ENCODE data around the gene MBD3. TPM values are rescaled to one million over a fixed set of nuclear protein-coding genes. Genes with fewer than 3 reads are reported as not detected.

Gene MBD3
- total and polyA plus RNA-seq, 2 experiments from 2014 or later, result 93.3 to 171 TPM

DNA sequence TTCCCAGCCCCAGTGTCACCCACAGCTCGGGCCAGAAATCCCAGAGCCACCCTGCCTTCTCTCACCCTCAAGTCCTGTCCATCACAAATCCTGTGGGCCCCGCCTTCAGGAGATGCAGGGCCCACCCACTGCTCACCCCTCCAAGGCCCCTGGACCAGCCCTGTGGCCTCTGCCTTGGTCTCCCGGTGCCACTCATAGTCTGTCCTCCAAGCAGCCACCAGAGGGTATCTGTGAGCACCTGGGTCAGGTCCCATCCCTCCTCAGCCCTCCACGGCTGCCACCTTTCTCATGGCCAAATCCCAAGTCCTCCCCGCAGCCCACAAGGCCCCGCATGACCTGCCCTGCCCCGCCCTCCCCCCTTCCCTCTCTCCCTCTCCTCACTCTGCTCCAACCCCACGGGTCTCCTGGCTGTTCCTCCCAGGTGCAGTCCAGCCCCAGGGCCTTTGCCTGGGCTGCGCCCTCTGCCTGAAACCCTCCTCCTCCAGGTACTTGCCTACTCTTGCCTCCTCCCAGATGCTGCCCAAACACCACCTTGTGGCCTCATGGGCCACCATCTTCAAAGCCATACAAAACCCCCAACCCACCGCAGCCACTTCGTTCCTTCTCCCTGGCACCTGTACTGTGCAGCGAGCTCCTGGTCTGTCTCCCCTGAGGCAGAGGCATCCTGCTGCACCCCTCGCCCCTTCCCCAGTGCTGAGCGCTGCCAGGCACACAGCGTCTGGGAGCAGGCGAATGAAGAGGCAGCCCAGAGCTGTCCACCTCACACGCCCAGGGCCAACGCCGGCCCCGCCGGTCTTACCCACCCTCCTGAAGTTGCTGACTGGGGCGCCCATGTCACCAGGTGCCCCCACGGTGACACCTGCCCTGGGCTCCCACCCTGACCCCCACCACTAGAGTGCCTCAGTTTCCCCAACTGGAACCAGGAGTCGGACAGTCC, 25.8 kb upstream of the MBD3 start:
- H3K27me3 ChIP-seq, result no peaks in the 10 kb centered on the region
- H3K27ac ChIP-seq, result peak overlapping the region; percentile 50
- no peaks in the 10 kb centered on the region for H3K4me1 ChIP-seq (ENCODE audit: low read depth)
- H3K9me3 ChIP-seq (ENCODE audit: low read depth), result no peaks in the 10 kb centered on the region
- H3K4me3 ChIP-seq, result no peak overlapping the region
- DNase-seq (ENCODE audit: low read depth in 1 of 2, low spot score in 1 of 2), result peak; percentile 20 to 26
- TF ChIP-seq, protein P1, sequence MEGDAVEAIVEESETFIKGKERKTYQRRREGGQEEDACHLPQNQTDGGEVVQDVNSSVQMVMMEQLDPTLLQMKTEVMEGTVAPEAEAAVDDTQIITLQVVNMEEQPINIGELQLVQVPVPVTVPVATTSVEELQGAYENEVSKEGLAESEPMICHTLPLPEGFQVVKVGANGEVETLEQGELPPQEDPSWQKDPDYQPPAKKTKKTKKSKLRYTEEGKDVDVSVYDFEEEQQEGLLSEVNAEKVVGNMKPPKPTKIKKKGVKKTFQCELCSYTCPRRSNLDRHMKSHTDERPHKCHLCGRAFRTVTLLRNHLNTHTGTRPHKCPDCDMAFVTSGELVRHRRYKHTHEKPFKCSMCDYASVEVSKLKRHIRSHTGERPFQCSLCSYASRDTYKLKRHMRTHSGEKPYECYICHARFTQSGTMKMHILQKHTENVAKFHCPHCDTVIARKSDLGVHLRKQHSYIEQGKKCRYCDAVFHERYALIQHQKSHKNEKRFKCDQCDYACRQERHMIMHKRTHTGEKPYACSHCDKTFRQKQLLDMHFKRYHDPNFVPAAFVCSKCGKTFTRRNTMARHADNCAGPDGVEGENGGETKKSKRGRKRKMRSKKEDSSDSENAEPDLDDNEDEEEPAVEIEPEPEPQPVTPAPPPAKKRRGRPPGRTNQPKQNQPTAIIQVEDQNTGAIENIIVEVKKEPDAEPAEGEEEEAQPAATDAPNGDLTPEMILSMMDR (IDR thresholded peaks at IDR 0.05; ENCODE audit: low read depth, low read length), result peak; percentile 30
- peaks cover 29% of the 10 kb centered on the region for H3K36me3 ChIP-seq

DNA sequence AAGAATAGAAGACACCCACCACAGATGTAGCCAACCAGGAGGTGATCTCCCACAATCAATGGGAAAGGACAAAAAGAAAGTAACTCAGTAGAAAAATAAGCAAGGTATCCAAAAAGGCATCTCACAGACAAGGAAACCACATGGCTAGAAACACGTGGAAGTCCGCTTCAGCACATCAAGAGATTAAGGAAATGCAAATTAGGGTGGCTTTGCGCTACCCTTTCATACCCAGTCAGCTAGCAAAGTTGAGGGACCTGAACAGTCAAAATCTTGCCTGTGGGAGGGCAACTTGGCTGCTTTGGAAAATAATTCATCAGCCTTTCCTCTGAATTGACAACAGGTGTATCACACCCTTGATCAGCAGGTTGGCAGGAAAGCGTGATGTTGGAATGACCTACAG, 24.2 kb upstream of the MBD3 start:
- Histone ChIP-seq H3K4me1 (ENCODE audit: low read depth) (no peaks in the 10 kb centered on the region), H3K27ac (peak overlapping the region; percentile 23), H3K27me3 (no peaks in the 10 kb centered on the region), H3K4me3 (no peak overlapping the region), H3K36me3 (peaks cover 34% of the 10 kb centered on the region), H3K9me3 (ENCODE audit: low read depth) (no peaks in the 10 kb centered on the region)
- TF ChIP-seq, protein P1 (IDR thresholded peaks at IDR 0.05; ENCODE audit: low read depth, low read length), result no peak
- no peak for DNase-seq (ENCODE audit: low read depth in 1 of 2, low spot score in 1 of 2)

DNA sequence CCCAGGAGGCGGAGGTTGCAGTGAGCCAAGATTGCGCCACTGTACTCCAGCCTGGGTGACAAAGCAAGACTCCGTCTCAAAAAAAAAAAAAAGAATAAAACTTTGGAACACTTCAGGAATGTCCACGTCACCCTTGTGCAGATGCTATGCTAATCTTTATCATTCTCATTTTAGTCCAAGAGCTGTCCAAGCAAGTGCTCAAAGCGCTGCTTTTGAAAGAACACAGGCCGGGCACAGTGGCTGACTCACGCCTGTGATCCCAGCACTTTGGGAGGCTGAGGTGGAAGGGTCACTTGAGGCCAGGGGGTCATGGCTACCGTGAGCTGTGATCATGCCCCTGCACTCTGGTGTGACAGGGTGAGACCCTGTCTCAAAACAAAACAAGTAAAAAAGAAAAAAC, 23.7 kb upstream of the MBD3 start:
- no peaks in the 10 kb centered on the region for H3K4me1 ChIP-seq (ENCODE audit: low read depth)
- TF ChIP-seq, protein P1 (IDR thresholded peaks at IDR 0.05; ENCODE audit: low read depth, low read length), result no peak
- DNase-seq (ENCODE audit: low read depth in 1 of 2, low spot score in 1 of 2), result peak in 1 of 2 donors; percentile 82
- H3K27me3 ChIP-seq, result no peaks in the 10 kb centered on the region
- H3K4me3 ChIP-seq, result no peak overlapping the region
- H3K27ac ChIP-seq, result no peak overlapping the region
- H3K36me3 ChIP-seq, result peaks cover 34% of the 10 kb centered on the region
- no peaks in the 10 kb centered on the region for H3K9me3 ChIP-seq (ENCODE audit: low read depth)

DNA sequence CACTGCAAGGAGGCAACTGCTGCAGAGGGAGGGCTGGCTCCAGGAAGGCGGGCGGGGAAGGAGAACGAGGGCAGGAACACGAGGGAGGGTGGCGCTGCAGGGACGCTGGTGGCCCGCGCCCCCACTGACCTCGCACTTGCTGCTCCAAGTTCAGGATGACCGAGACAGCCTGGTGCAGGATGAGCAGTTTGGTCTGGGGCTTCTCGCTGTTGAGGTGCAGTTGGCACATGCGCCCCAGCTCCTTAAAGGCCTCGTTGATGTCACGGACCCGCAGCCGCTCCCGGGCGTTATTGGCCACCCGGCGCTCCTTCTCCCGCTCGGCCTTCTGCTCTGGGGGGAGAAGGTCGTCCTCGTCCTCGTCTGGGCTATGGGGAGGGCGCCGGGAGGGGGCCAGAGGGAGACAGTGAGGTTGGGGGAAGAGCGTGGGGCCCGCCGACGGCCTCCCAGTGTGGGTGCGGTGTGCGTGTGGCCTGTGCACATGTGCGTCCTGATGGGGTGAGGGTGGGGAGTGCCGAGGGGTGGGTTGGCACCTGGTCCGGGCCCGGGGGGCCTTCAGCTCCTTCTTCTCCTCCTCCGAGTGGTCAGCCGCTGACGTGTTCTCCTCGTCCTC, 22.6 kb upstream of the MBD3 start:
- H3K4me1 ChIP-seq (ENCODE audit: low read depth), result no peaks in the 10 kb centered on the region
- peaks cover 33% of the 10 kb centered on the region for H3K36me3 ChIP-seq
- no peak overlapping the region for H3K4me3 ChIP-seq
- H3K9me3 ChIP-seq (ENCODE audit: low read depth), result no peaks in the 10 kb centered on the region
- no peak overlapping the region for H3K27ac ChIP-seq
- no peak for DNase-seq (ENCODE audit: low read depth in 1 of 2, low spot score in 1 of 2)
- no peaks in the 10 kb centered on the region for H3K27me3 ChIP-seq
- TF ChIP-seq, protein P1 (IDR thresholded peaks at IDR 0.05; ENCODE audit: low read depth, low read length), result no peak

DNA sequence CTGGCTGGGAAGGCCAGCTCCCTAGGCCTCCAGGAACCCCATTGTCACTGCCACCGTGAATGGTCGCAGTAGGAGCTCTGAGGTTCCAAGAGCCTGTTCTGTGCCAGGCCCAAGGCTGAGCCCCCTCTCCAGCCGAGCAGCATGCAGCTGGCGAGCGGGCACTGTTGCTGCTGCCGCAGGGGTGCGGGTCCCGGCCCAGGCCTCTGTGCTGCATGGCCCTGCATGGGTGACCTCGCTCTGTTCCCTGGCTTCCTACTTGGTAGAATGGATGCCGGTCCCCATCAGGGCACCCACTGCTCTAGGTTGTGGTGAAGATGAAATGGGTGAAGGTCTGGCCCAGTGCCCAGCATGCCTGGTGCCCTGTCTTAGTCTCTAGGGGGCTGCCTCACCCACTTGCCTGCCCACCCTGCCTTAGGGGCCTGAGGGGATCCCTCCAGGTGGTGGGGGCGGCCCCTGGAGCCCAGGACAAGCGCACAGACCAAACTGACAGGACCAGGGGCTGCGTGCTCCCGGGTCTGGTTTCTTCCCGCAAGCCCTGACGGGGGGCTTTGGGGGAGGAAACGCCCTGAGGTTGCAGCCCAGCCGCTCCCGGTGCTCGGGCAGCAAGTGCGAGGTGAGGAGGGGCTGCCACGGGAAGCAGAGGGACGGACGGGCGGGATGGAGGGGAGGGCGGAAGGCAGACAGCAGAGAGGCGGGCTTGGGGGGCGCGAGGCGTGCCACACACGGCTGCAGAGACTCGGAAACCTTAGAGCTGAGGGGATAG, 21.3 kb upstream of the MBD3 start:
- TF ChIP-seq, protein P1 (IDR thresholded peaks at IDR 0.05; ENCODE audit: low read depth, low read length), result no peak
- no peaks in the 10 kb centered on the region for H3K9me3 ChIP-seq (ENCODE audit: low read depth)
- no peaks in the 10 kb centered on the region for H3K4me1 ChIP-seq (ENCODE audit: low read depth)
- no peak overlapping the region for H3K4me3 ChIP-seq
- no peak for DNase-seq (ENCODE audit: low read depth in 1 of 2, low spot score in 1 of 2)
- H3K27me3 ChIP-seq, result no peaks in the 10 kb centered on the region
- H3K36me3 ChIP-seq, result peaks cover 32% of the 10 kb centered on the region
- peak overlapping the region; percentile 74 for H3K27ac ChIP-seq

All from cardiac muscle cell (in vitro differentiated cells and primary cell).